Lower leg skin (tissue), 4 donors: ENCODE results near the gene LGALS3. TPM values are rescaled to one million over a fixed set of nuclear protein-coding genes. Genes with fewer than 3 reads are reported as not detected.

Source experiments
- DNase-seq, 2 donors: peaks; one replicate each; pipeline ENCODE4 v3.0.0-alpha.2; 2019; ENCODE audit warnings: low spot score in 2 of 2
- H3K4me3 ChIP-seq: fragments of 200-600 bp; sonication (generic); 2 replicates; pipeline ENCODE4 v1.5.1; 2017; ENCODE audit warnings: mild to moderate bottlenecking, low read depth; ENCODE audit not compliant: poor library complexity, severe bottlenecking
- POLR2A ChIP-seq, 2 donors: fragments of 450-650 bp; IDR thresholded peaks; one replicate each; pipeline ENCODE4 v1.6.1; 2016 to 2017; ENCODE audit warnings: antibody characterized with exemption in 2 of 2, mild to moderate bottlenecking in 1 of 2, moderate library complexity in 1 of 2
- WGBS, 2 donors: methylation state at CpG; one replicate each; pipeline ENCODE4 v1.1.5; 2018; 5-methylcytosine and 5-hydroxymethylcytosine counted together
- intact Hi-C: fragments of 100-400 bp; cut with DNase I; formaldehyde crosslinking; loops from one replicate; pipeline ENCODE4 v1.15.0; 2023; ENCODE audit warnings: low total_unique reads
- total RNA-seq, 4 donors: library from RNA; depleted of rRNA; stranded (reverse); fragments of >200 nt; gene quantifications; one replicate each; pipeline ENCODE4 v1.1.0, GENCODE V29; 2016
- TF ChIP-seq, protein P1 (sequence below), 3 donors: fragments of 450-650 bp; IDR thresholded peaks; one replicate each; pipeline ENCODE4 v1.5.1; 2016; ENCODE audit warnings: antibody characterized with exemption in 3 of 3, mild to moderate bottlenecking in 3 of 3, moderate library complexity in 2 of 3

Gene LGALS3
- total RNA-seq, 4 donors from 2014 or later, result 755 to 857 (median 826) TPM

DNA sequence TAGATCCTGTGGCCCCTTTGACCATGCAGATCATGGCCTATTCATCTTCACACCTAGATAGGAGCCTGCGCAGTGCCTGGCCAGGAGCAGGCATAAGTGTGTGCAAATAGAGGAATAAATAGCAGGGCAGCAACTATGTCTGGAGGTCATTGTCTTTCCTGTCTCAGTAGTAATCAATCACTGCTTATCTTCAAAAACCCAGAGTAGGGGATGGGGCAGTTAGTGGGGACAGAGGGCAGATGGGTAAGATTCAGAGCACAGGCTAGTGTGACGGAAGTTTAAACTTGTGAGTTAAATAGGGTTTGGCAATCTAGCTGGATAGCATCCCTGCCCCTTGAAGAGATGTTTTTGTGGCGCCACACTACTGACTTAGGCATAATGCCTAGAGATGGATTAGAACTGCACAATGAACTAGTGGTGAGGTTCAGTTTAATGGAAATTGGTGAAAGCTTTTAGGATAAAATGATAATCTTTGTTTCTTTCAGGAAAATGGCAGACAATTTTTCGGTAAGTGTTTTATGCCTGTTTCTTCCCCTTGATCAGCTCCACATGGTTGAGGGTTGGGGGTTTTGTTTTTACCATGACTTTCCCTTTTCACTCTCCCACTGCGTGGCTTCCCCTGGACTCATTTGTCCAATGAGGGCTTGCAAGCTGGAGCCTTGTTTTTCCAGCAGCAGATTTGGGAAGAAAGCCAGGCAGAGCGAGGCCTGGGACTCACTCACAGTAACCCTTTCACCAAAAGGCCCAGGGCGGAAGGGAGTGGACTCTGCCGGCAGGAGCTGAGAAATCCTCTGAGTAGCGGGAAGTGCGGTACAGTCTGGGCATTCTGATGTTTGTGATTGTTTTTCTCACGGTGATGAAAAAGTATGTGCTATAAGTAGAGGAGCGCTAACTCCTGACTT is 8.1 kb downstream of the LGALS3 start:
- intact Hi-C loops, result loop anchor here (10.0 kb wide), 1 partner anchor 52 kb away; no protein-coding TSS in a partner anchor
- TF ChIP-seq, protein P1, sequence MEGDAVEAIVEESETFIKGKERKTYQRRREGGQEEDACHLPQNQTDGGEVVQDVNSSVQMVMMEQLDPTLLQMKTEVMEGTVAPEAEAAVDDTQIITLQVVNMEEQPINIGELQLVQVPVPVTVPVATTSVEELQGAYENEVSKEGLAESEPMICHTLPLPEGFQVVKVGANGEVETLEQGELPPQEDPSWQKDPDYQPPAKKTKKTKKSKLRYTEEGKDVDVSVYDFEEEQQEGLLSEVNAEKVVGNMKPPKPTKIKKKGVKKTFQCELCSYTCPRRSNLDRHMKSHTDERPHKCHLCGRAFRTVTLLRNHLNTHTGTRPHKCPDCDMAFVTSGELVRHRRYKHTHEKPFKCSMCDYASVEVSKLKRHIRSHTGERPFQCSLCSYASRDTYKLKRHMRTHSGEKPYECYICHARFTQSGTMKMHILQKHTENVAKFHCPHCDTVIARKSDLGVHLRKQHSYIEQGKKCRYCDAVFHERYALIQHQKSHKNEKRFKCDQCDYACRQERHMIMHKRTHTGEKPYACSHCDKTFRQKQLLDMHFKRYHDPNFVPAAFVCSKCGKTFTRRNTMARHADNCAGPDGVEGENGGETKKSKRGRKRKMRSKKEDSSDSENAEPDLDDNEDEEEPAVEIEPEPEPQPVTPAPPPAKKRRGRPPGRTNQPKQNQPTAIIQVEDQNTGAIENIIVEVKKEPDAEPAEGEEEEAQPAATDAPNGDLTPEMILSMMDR (IDR thresholded peaks at IDR 0.05), result no peak
- TF ChIP-seq POLR2A (IDR thresholded peaks at IDR 0.05), result no peak
- H3K4me3 ChIP-seq, result no peak overlapping the region
- 30 to 37% methylated on average over 12 of the region's 12 CpGs for WGBS, 2 donors
- no peak for DNase-seq

- intact Hi-C loops, result loop anchor here (10.0 kb wide), 1 partner anchor 53 kb away; no protein-coding TSS in a partner anchor
- TF ChIP-seq POLR2A (IDR thresholded peaks at IDR 0.05), result no peak
- TF ChIP-seq, protein P1 (IDR thresholded peaks at IDR 0.05), result no peak
- peak in 1 of 2 donors; percentile 83 for DNase-seq
- 78 to 83% methylated on average over 4 to 7 of the region's 7 CpGs for WGBS, 2 donors
- H3K4me3 ChIP-seq, result no peak overlapping the region
Observed at GRCh38 chr14:55138091-55138490, 9.0 kb downstream of the LGALS3 start.

- intact Hi-C loops, result loop anchor here (10.0 kb wide), 1 partner anchor 54 kb away; no protein-coding TSS in a partner anchor
- H3K4me3 ChIP-seq, result no peak overlapping the region
- TF ChIP-seq, protein P1 (IDR thresholded peaks at IDR 0.05), result no peak
- TF ChIP-seq POLR2A (IDR thresholded peaks at IDR 0.05), result no peak
- DNase-seq, result no peak
Observed at GRCh38 chr14:55139141-55139540, 10.1 kb downstream of the LGALS3 start.

- WGBS, 2 donors, result 79 to 81% methylated on average over 4 of the region's 4 CpGs
Observed at GRCh38 chr14:55139696-55140509, 10.9 kb downstream of the LGALS3 start.

GRCh38 chr14:55141825-55142224 is 12.8 kb downstream of the LGALS3 start:
- no peak for DNase-seq
- intact Hi-C loops, result no loop called here
- TF ChIP-seq POLR2A (IDR thresholded peaks at IDR 0.05), result no peak
- TF ChIP-seq, protein P1 (IDR thresholded peaks at IDR 0.05), result no peak
- no peak overlapping the region for H3K4me3 ChIP-seq
- 90 to 92% methylated on average over 3 of the region's 3 CpGs for WGBS, 2 donors

More at GRCh38 chr14:55139696-55140509, 10.9 kb downstream of the LGALS3 start:
- no peak for DNase-seq
- no peak overlapping the region for H3K4me3 ChIP-seq
- intact Hi-C loops, result loop anchor here (10.0 kb wide), 1 partner anchor 55 kb away; no protein-coding TSS in a partner anchor
- TF ChIP-seq, protein P1 (IDR thresholded peaks at IDR 0.05), result no peak
- TF ChIP-seq POLR2A (IDR thresholded peaks at IDR 0.05), result no peak
